Thymus (tissue), 14 donors: Measurements from ENCODE around the gene ARL10. TPM values are rescaled to one million over a fixed set of nuclear protein-coding genes. Genes with fewer than 3 reads are reported as not detected.

Experiments
- DNase-seq, 9 donors: peaks; one replicate each; pipeline ENCODE4 v3.0.0-alpha.2; 2013; ENCODE audit warnings: low spot score in 9 of 9, low read depth in 6 of 9, missing footprints in 1 of 9
- H3K27ac ChIP-seq, 2 donors: one replicate each; pipeline ENCODE4 v1.5.1; 2013; ENCODE audit warnings: control low read depth in 1 of 2, low read depth in 1 of 2, low read length in 1 of 2, mild to moderate bottlenecking in 1 of 2, moderate library complexity in 1 of 2
- H3K27me3 ChIP-seq, 2 donors: one replicate each; pipeline ENCODE4 v1.5.1; 2013; ENCODE audit warnings: low read length in 1 of 2; ENCODE audit not compliant: control insufficient read depth in 2 of 2, insufficient read depth in 1 of 2
- H3K36me3 ChIP-seq, 2 donors: one replicate each; pipeline ENCODE4 v1.5.1; 2013; ENCODE audit warnings: low read length in 1 of 2, mild to moderate bottlenecking in 1 of 2, moderate library complexity in 1 of 2; ENCODE audit not compliant: control insufficient read depth in 2 of 2, insufficient read depth in 2 of 2
- H3K4me1 ChIP-seq, 2 donors: one replicate each; pipeline ENCODE4 v1.5.1; 2013; ENCODE audit warnings: low read length in 2 of 2; ENCODE audit not compliant: control insufficient read depth in 2 of 2, insufficient read depth in 2 of 2
- H3K4me3 ChIP-seq, 2 donors: one replicate each; pipeline ENCODE4 v1.5.1; 2013; ENCODE audit warnings: low read length in 2 of 2, control low read depth in 1 of 2, mild to moderate bottlenecking in 1 of 2
- H3K9me3 ChIP-seq, 2 donors: one replicate each; pipeline ENCODE4 v1.5.1; 2013; ENCODE audit warnings: low read length in 1 of 2, mild to moderate bottlenecking in 1 of 2; ENCODE audit not compliant: control insufficient read depth in 2 of 2, insufficient read depth in 1 of 2
- WGBS: extraction: QIAGEN DNeasy Blood & Tissue Kit; methylation state at CpG from one replicate; pipeline ENCODE4 v1.1.7; 2013; 5-methylcytosine and 5-hydroxymethylcytosine counted together
- long read RNA-seq, 10 donors: transcript quantifications; one replicate each; lab custom pipeline, GENCODE V29; 2026
- polyA plus RNA-seq: library from polyadenylated mRNA; stranded (reverse); fragments of 200-250 nt; gene quantifications from one replicate; pipeline ENCODE4 v1.2.3, GENCODE V29; 2013
- total RNA-seq: library from RNA; stranded (reverse); fragments of 120-200 nt; gene quantifications from one replicate; pipeline ENCODE4 v1.2.4, GENCODE V29; 2013
- donor health status: healthy.

ARL10 gene, protein sequence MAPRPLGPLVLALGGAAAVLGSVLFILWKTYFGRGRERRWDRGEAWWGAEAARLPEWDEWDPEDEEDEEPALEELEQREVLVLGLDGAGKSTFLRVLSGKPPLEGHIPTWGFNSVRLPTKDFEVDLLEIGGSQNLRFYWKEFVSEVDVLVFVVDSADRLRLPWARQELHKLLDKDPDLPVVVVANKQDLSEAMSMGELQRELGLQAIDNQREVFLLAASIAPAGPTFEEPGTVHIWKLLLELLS
- 1.8 TPM for total RNA-seq
- polyA plus RNA-seq, result 3.3 TPM
- long read RNA-seq, donor 1, result 0 reads
- long read RNA-seq, donor 2, result 0 reads
- long read RNA-seq, donor 3, result 0 reads
- long read RNA-seq, donor 4, result 0 reads
- long read RNA-seq, donor 5, full-length matches to known transcripts, result 3 of 3 reads
- long read RNA-seq, donor 5, partial matches to known transcripts, result 0 of 3 reads
- long read RNA-seq, donor 5, other reads (novel, unspliced or antisense), result 0 of 3 reads
- long read RNA-seq, donor 6, result 0 reads
- long read RNA-seq, donor 7, result 0 reads
- long read RNA-seq, donor 8, result 0 reads
- long read RNA-seq, donor 9, partial matches to known transcripts, result 18 of 79 reads
- long read RNA-seq, donor 9, other reads (novel, unspliced or antisense), result 61 of 79 reads
- long read RNA-seq, donor 10, result 0 reads

GRCh38 chr5:176365351-176366231 is at the start of gene ARL10:
ARL10 (plus strand) TSS chr5:176365487; CDS start chr5:176365564, 77 bp downstream.
- H3K27ac ChIP-seq, result no peak within 1 kb of the TSS

GRCh38 chr5:176317534-176318374 is 47.5 kb upstream of the ARL10 start:
- Histone ChIP-seq H3K27ac (no peak overlapping the region), H3K27me3 (no peaks in the 10 kb centered on the region), H3K9me3 (no peaks in the 10 kb centered on the region), H3K36me3 (peaks cover 4 to 13% of the 10 kb centered on the region in 2 donors), H3K4me1 (no peaks in the 10 kb centered on the region), H3K4me3 (no peak overlapping the region)
- no peak for DNase-seq
- WGBS, result 97% methylated on average over 7 of the region's 7 CpGs

More at GRCh38 chr5:176365351-176366231, at the start of gene ARL10:
- Histone ChIP-seq H3K9me3 (no peaks in the 10 kb centered on the region), H3K36me3 (peaks cover 0 to 8% of the 10 kb centered on the region in 2 donors), H3K27me3 (peaks cover 0 to 35% of the 10 kb centered on the region in 2 donors), H3K4me1 (peaks cover 5 to 18% of the 10 kb centered on the region in 2 donors), H3K4me3 (peak within 1 kb of the TSS; percentile 46 to 83)
- DNase-seq, result peak in 3 of 9 donors; percentile 37 to 48 (median 40)
- 2% methylated on average over 108 of the region's 108 CpGs for WGBS

DNA sequence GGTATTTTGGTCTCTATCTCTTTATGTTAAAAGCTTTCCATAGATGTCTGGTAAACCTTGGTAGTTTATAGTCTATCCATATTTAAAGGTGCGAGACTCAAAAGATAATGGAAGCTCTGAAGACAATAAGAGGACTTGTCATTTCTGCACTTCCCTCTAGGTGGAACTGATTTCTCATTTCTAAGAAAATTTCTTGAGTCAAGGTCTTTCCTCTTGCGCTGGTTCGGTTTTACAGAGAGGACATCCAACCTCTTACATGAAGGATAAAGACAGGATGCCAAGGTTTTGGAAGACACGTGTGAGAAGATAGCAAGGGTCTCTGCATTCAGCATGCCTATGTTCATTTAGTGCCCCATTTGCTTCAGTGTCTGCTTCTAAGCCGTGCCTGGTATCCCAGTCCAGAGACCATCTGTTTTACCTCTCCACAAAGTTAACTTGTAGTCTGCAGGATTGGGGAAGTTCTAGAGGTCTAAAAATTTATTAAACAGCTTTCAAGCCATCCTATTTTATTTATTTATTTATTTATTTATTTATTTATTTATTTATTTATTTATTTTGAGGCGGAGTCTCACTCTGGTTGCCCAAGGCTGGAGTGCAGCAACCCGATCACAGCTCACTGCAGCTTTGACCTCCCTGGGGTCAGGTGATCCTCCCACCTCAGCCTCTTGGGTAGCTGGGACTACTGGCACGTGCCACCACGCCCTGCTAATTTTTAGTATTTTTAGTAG is 45.3 kb upstream of the ARL10 start:
- Histone ChIP-seq H3K9me3 (no peaks in the 10 kb centered on the region), H3K4me1 (no peaks in the 10 kb centered on the region), H3K27ac (no peak overlapping the region), H3K36me3 (peaks cover 6 to 17% of the 10 kb centered on the region in 2 donors), H3K27me3 (no peaks in the 10 kb centered on the region), H3K4me3 (no peak overlapping the region)
- peak in 2 of 9 donors; percentile 0 to 10 for DNase-seq
- 98% methylated on average over 9 of the region's 9 CpGs for WGBS

- H3K36me3 ChIP-seq, result peaks cover 6 to 15% of the 10 kb centered on the region in 2 donors
- WGBS, result 100% methylated on average over 3 of the region's 3 CpGs
Observed at GRCh38 chr5:176320577-176320976, 44.7 kb upstream of the ARL10 start.

GRCh38 chr5:176334031-176334770 is 31.1 kb upstream of the ARL10 start:
- H3K36me3 ChIP-seq, result peaks cover 0 to 12% of the 10 kb centered on the region in 2 donors
- no peaks in the 10 kb centered on the region for H3K27me3 ChIP-seq
- no peak overlapping the region for H3K27ac ChIP-seq
- no peak for DNase-seq
- H3K4me1 ChIP-seq, result no peaks in the 10 kb centered on the region
- peaks cover 0 to 1% of the 10 kb centered on the region in 2 donors for H3K9me3 ChIP-seq
- no peak overlapping the region for H3K4me3 ChIP-seq

More at GRCh38 chr5:176320577-176320976, 44.7 kb upstream of the ARL10 start:
- Histone ChIP-seq H3K9me3 (no peaks in the 10 kb centered on the region), H3K27me3 (no peaks in the 10 kb centered on the region), H3K27ac (no peak overlapping the region), H3K4me3 (no peak overlapping the region), H3K4me1 (no peaks in the 10 kb centered on the region)
- DNase-seq, result no peak

- peaks cover 0 to 12% of the 10 kb centered on the region in 2 donors for H3K36me3 ChIP-seq
- H3K27me3 ChIP-seq, result no peaks in the 10 kb centered on the region
- no peak overlapping the region for H3K27ac ChIP-seq
- DNase-seq, result no peak
- H3K4me3 ChIP-seq, result no peak overlapping the region
- peaks cover 0 to 1% of the 10 kb centered on the region in 2 donors for H3K9me3 ChIP-seq
- 95% methylated on average over 1 of the region's 1 CpG for WGBS
- no peaks in the 10 kb centered on the region for H3K4me1 ChIP-seq
Observed at GRCh38 chr5:176337913-176338312, 27.4 kb upstream of the ARL10 start.

DNA sequence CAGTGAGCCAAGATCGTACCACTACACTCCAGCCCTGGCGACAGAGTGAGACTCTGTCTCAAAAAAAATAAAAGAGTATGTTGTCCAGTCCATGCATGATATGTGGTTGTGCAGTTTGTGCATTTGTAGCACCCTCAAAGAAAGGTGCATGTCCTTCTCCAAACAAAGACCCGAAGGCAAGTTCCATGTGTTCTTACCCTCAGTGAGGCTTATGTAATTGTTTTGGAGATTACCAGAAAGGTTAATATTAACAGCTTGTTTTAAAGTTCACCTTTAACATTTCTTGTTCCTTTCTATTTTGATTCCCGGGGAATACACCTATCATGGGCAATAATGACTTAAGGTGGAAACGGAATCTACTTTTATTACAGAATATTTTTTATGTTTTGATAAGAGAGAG is 26.0 kb upstream of the ARL10 start:
- H3K27ac ChIP-seq, result no peak overlapping the region
- DNase-seq, result no peak
- H3K36me3 ChIP-seq, result peaks cover 0 to 14% of the 10 kb centered on the region in 2 donors
- H3K4me1 ChIP-seq, result no peaks in the 10 kb centered on the region
- H3K4me3 ChIP-seq, result no peak overlapping the region
- no peaks in the 10 kb centered on the region for H3K27me3 ChIP-seq
- peaks cover 0 to 1% of the 10 kb centered on the region in 2 donors for H3K9me3 ChIP-seq
- 98% methylated on average over 5 of the region's 5 CpGs for WGBS
